Endothelial cell of umbilical vein (primary cell): ENCODE measurements around the gene PLPP3.

ENCODE experiments used
- FOS ChIP-seq: IDR thresholded peaks from 2 replicates; pipeline ENCODE4 v1.6.1; 2011; ENCODE audit warnings: mild to moderate bottlenecking, low read length, moderate library complexity, borderline replicate concordance; ENCODE audit not compliant: insufficient read depth
- GATA2 ChIP-seq: IDR thresholded peaks from 2 replicates; pipeline ENCODE4 v1.7.0; 2011; ENCODE audit warnings: low read depth, mild to moderate bottlenecking, moderate library complexity, mixed read lengths, low read length; ENCODE audit not compliant: insufficient read length, insufficient read depth
- JUN ChIP-seq: IDR thresholded peaks from 2 replicates; pipeline ENCODE4 v1.6.1; 2011; ENCODE audit warnings: borderline replicate concordance, low read depth; ENCODE audit not compliant: insufficient read length, insufficient read depth
- MYC ChIP-seq: IDR thresholded peaks from one replicate; pipeline ENCODE4 v1.6.1; 2011; ENCODE audit warnings: mild to moderate bottlenecking, low read depth, low read length
- POLR2A ChIP-seq: IDR thresholded peaks from 2 replicates; pipeline ENCODE4 v1.6.1; 2012; ENCODE audit warnings: low read depth, mild to moderate bottlenecking, control low read depth, low read length
- POLR2AphosphoS5 ChIP-seq: IDR thresholded peaks from 2 replicates; pipeline ENCODE4 v1.6.1; 2012; ENCODE audit warnings: low read depth, mild to moderate bottlenecking, control low read depth, low read length, moderate library complexity; ENCODE audit not compliant: insufficient read depth
- TF ChIP-seq, protein P1 (sequence below), 2 donors: IDR thresholded peaks; 1 replicate in 1 of 2; 2 replicates in 1 of 2; pipeline ENCODE4 v1.5.1; 2011; ENCODE audit warnings: low read length in 2 of 2, mild to moderate bottlenecking in 2 of 2, moderate library complexity in 2 of 2, control low read depth in 1 of 2, inconsistent platforms in 1 of 2, low read depth in 1 of 2; ENCODE audit not compliant: insufficient read depth in 1 of 2; ENCODE audit errors: extremely low read depth in 1 of 2

DNA sequence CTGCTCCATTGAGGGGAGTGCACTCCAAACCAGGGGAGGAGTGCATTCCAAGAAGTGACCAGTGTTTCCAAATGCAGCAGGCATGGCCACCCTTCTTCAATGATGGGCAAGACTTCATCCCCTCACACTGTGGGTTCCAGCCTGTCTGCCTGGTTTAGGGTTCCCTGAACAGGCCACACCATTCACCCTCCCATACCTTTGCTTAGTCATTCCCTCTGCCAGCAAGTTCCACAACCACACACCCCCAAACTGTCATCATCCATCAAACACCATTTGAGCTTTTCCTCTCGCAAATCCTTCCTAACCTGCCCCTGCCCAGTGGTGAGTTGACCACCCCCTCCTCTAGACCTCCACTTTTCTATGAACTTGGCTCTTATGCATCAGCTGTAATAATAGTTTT lies 116.0 kb downstream of the PLPP3 start:
- TF ChIP-seq, protein P1, sequence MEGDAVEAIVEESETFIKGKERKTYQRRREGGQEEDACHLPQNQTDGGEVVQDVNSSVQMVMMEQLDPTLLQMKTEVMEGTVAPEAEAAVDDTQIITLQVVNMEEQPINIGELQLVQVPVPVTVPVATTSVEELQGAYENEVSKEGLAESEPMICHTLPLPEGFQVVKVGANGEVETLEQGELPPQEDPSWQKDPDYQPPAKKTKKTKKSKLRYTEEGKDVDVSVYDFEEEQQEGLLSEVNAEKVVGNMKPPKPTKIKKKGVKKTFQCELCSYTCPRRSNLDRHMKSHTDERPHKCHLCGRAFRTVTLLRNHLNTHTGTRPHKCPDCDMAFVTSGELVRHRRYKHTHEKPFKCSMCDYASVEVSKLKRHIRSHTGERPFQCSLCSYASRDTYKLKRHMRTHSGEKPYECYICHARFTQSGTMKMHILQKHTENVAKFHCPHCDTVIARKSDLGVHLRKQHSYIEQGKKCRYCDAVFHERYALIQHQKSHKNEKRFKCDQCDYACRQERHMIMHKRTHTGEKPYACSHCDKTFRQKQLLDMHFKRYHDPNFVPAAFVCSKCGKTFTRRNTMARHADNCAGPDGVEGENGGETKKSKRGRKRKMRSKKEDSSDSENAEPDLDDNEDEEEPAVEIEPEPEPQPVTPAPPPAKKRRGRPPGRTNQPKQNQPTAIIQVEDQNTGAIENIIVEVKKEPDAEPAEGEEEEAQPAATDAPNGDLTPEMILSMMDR (IDR thresholded peaks at IDR 0.05; ENCODE audit: extremely low read depth in 1 of 2, insufficient read depth in 1 of 2, low read depth in 1 of 2, low read length in 2 of 2): no peak
- no peak for TF ChIP-seq POLR2AphosphoS5
- no peak for TF ChIP-seq MYC
- TF ChIP-seq POLR2A: no peak
- TF ChIP-seq JUN: no peak
- TF ChIP-seq GATA2: no peak
- TF ChIP-seq FOS: no peak
